Upper lobe of left lung (tissue), 6 donors: ENCODE data around the gene THBD. TPM values are rescaled to one million over a fixed set of nuclear protein-coding genes. Genes with fewer than 3 reads are reported as not detected.

Source experiments
- ATAC-seq, 2 donors: fragments of 200-7000 bp; cut with Tn5 transposase; one replicate each; pipeline ENCODE4 v1.9.1; 2022; ENCODE audit warnings: mild to moderate bottlenecking in 2 of 2, moderate library complexity in 2 of 2; ENCODE audit not compliant: low FRiP score in 2 of 2
- DNase-seq, 2 donors: peaks; one replicate each; pipeline ENCODE4 v3.0.0-alpha.2; 2019 to 2020
- H3K27ac ChIP-seq, 4 donors: fragments of 200-600 bp; sonication (generic); one replicate each; pipeline ENCODE4 v1.5.1; 2016 to 2019
- H3K27me3 ChIP-seq, 4 donors: fragments of 200-600 bp; sonication (generic); one replicate each; pipeline ENCODE4 v1.5.1; 2017 to 2019
- H3K36me3 ChIP-seq, 4 donors: fragments of 200-600 bp; sonication (generic); one replicate each; pipeline ENCODE4 v1.5.1; 2016 to 2019
- H3K4me1 ChIP-seq, 4 donors: fragments of 200-600 bp; sonication (generic); one replicate each; pipeline ENCODE4 v1.5.1; 2018 to 2019
- H3K4me3 ChIP-seq, 4 donors: fragments of 200-600 bp; sonication (generic); one replicate each; pipeline ENCODE4 v1.5.1; 2017 to 2019; ENCODE audit warnings: mild to moderate bottlenecking in 2 of 4, moderate library complexity in 1 of 4
- H3K9me3 ChIP-seq, 4 donors: fragments of 200-600 bp; sonication (generic); one replicate each; pipeline ENCODE4 v1.5.1; 2018 to 2019
- EP300 ChIP-seq, 4 donors: sonication (generic); formaldehyde crosslinking; IDR thresholded peaks; one replicate each; pipeline ENCODE4 v1.5.1; 2017; ENCODE audit warnings: antibody characterized with exemption in 4 of 4, control low read depth in 2 of 4
- POLR2A ChIP-seq, 4 donors: fragments of 450-650 bp; IDR thresholded peaks; one replicate each; pipeline ENCODE4 v1.5.1; 2016 to 2017; ENCODE audit warnings: antibody characterized with exemption in 4 of 4, mild to moderate bottlenecking in 2 of 4
- POLR2AphosphoS5 ChIP-seq, 2 donors: sonication (generic); formaldehyde crosslinking; IDR thresholded peaks; one replicate each; pipeline ENCODE4 v1.5.1; 2017; ENCODE audit warnings: antibody characterized with exemption in 2 of 2
- WGBS, 2 donors: methylation state at CpG; one replicate each; pipeline ENCODE4 v1.1.5; 2017 to 2018; 5-methylcytosine and 5-hydroxymethylcytosine counted together
- total RNA-seq, 6 donors: library from RNA; depleted of rRNA in 4 of 6; stranded (reverse); fragments of >200 nt in 4 of 6; gene quantifications; one replicate each; pipeline versions ENCODE4 v1.1.0 to v1.2.1, GENCODE V29; 2016 to 2021
- TF ChIP-seq, protein P1 (sequence below), 6 experiments: fragments of 450-650 bp in 4 of 6; fragments of 200-600 bp in 2 of 6; sonication (generic) in 2 of 6; IDR thresholded peaks; one replicate each; pipeline ENCODE4 v1.5.1; 2016 to 2019; ENCODE audit warnings: antibody characterized with exemption in 6 of 6
- donor health status: DM: no; HTN: no; CAD: no; lungs with moderate emphysema.
- donor health status: DM: no; HTN: yes; CAD: no; lungs with severe emphysema.

The THBD gene
- total RNA-seq, 6 donors from 2014 or later: 17.8 to 235 (median 88.1) TPM

- WGBS, 2 donors: 55% methylated on average over 11 of the region's 23 CpGs; no CpG with 5 or more reads in 1 of the 2 donors
- Histone ChIP-seq H3K27ac (peak overlapping the region; percentile 89 to 97 (median 92)), H3K4me3 (peak overlapping the region; percentile 39 to 54 (median 46)), H3K27me3 (no peaks in the 10 kb centered on the region), H3K4me1 (peaks cover 20 to 73% (median 31%) of the 10 kb centered on the region in 4 donors), H3K9me3 (no peaks in the 10 kb centered on the region), H3K36me3 (peaks cover 0 to 6% (median 0%) of the 10 kb centered on the region in 4 donors)
- TF ChIP-seq, protein P1, sequence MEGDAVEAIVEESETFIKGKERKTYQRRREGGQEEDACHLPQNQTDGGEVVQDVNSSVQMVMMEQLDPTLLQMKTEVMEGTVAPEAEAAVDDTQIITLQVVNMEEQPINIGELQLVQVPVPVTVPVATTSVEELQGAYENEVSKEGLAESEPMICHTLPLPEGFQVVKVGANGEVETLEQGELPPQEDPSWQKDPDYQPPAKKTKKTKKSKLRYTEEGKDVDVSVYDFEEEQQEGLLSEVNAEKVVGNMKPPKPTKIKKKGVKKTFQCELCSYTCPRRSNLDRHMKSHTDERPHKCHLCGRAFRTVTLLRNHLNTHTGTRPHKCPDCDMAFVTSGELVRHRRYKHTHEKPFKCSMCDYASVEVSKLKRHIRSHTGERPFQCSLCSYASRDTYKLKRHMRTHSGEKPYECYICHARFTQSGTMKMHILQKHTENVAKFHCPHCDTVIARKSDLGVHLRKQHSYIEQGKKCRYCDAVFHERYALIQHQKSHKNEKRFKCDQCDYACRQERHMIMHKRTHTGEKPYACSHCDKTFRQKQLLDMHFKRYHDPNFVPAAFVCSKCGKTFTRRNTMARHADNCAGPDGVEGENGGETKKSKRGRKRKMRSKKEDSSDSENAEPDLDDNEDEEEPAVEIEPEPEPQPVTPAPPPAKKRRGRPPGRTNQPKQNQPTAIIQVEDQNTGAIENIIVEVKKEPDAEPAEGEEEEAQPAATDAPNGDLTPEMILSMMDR (IDR thresholded peaks at IDR 0.05): no peak
- TF ChIP-seq POLR2AphosphoS5 (IDR thresholded peaks at IDR 0.05): peak in 1 of 2 donors; percentile 5
- peak in 1 of 2 donors; percentile 72 for DNase-seq
- ATAC-seq: no peak
Observed at GRCh38 chr20:23085436-23086055, 36.1 kb upstream of the THBD start.

DNA sequence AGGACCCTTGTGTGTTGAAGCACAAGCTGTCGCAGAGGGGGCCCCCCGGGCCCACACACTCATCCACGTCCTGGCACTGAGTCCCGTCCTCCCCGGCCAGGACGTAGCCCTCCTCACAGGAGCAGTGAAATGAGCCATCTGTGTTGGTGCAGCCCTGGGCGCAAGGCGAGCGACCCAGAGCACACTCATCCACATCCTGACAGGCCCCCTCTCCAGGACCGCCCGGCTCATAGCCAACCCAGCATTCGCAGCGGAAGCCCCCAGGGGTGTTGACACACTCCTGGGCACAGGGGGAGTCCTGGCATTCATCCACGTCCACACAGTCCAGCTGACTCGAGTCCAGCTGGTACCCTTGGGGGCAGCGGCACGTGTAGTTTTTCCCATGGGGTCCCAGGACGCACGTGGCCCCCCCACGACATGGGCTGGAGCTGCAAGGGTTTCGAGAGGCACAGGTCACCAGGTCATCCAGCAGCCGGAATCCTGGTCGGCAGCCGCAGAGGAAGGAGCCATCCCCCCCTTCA, 35.4 kb upstream of the THBD start:
- H3K4me3 ChIP-seq: peak overlapping the region; percentile 39 to 54 (median 46)
- ATAC-seq: no peak
- no peaks in the 10 kb centered on the region for H3K27me3 ChIP-seq
- H3K36me3 ChIP-seq: peaks cover 0 to 9% (median 0%) of the 10 kb centered on the region in 4 donors
- peaks cover 20 to 76% (median 31%) of the 10 kb centered on the region in 4 donors for H3K4me1 ChIP-seq
- peak in 1 of 4 donors; percentile 25 for TF ChIP-seq POLR2A (IDR thresholded peaks at IDR 0.05)
- TF ChIP-seq EP300 (IDR thresholded peaks at IDR 0.05): no peak
- peak in 1 of 2 donors; percentile 61 for DNase-seq
- WGBS, 2 donors: 74% methylated on average over 23 of the region's 24 CpGs; no CpG with 5 or more reads in 1 of the 2 donors
- H3K27ac ChIP-seq: peak overlapping the region; percentile 89 to 97 (median 92)
- no peaks in the 10 kb centered on the region for H3K9me3 ChIP-seq

- peak overlapping the region; percentile 39 to 54 (median 46) for H3K4me3 ChIP-seq
- ATAC-seq (no peak), DNase-seq (peak in 1 of 2 donors; percentile 72)
- no peaks in the 10 kb centered on the region for H3K27me3 ChIP-seq
- no peak for TF ChIP-seq POLR2AphosphoS5 (IDR thresholded peaks at IDR 0.05)
- TF ChIP-seq, protein P1 (IDR thresholded peaks at IDR 0.05): no peak
- TF ChIP-seq EP300 (IDR thresholded peaks at IDR 0.05): no peak
- 79 to 89% methylated on average over 14 to 15 of the region's 17 CpGs for WGBS, 2 donors
- H3K36me3 ChIP-seq: peaks cover 0 to 11% (median 0%) of the 10 kb centered on the region in 4 donors
- H3K27ac ChIP-seq: peak overlapping the region; percentile 89 to 97 (median 92)
- no peaks in the 10 kb centered on the region for H3K9me3 ChIP-seq
- peaks cover 20 to 79% (median 35%) of the 10 kb centered on the region in 4 donors for H3K4me1 ChIP-seq
Observed at GRCh38 chr20:23084282-23084844, 34.9 kb upstream of the THBD start.

DNA sequence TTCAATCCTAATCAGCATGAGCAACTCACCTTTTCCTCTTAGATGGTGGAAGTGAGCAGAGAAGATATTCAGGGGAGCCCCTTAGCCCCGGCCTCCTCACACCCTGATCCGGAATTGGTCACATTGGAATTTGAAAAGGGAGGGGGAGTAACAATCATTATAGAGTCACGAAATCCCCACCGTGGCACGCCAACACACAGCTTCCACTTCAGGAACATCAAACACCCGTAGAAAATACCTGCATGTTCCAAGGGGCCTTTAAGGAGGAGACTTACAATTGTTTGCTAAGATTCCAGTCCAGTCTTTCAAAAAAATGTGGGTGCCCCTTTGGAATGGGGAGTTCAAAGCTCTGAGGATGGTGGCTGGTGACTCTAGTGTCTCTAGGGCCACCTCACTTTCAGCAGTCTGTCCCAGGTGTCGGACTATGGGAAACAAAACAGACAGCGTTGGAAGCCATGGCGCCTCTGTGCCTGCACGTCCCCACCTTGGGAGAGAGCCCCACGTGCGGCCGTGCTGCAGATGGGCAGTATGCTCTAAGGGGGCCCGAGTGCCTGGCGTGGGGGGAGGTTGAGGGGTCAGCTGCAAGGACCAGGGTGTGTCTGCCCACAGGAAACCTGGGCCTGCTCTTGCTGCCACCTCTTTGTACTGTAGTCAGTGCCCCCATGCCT, 34.2 kb upstream of the THBD start:
- Histone ChIP-seq H3K27ac (peak overlapping the region; percentile 89 to 97 (median 92)), H3K27me3 (no peaks in the 10 kb centered on the region), H3K9me3 (no peaks in the 10 kb centered on the region), H3K36me3 (peaks cover 0 to 11% (median 0%) of the 10 kb centered on the region in 4 donors), H3K4me1 (peaks cover 25 to 85% (median 39%) of the 10 kb centered on the region in 4 donors), H3K4me3 (peak overlapping the region; percentile 39 to 54 (median 46))
- peak in 1 of 2 donors; percentile 46 for DNase-seq
- 51 to 57% methylated on average over 15 of the region's 15 CpGs for WGBS, 2 donors
- ATAC-seq: peak in 1 of 2 donors; percentile 2
- TF ChIP-seq POLR2A (IDR thresholded peaks at IDR 0.05) (peak in 1 of 4 donors; percentile 6), POLR2AphosphoS5 (IDR thresholded peaks at IDR 0.05) (no peak)

GRCh38 chr20:23082846-23083552, 33.5 kb upstream of the THBD start:
- peaks cover 24 to 89% (median 42%) of the 10 kb centered on the region in 4 donors for H3K4me1 ChIP-seq

More at GRCh38 chr20:23082846-23083552, 33.5 kb upstream of the THBD start:
- TF ChIP-seq EP300 (IDR thresholded peaks at IDR 0.05): peak in 3 of 4 donors; percentile 38 to 87 (median 77)
- TF ChIP-seq POLR2AphosphoS5 (IDR thresholded peaks at IDR 0.05): peak; percentile 79 to 92
- peak in 2 of 4 donors; percentile 17 to 27 for TF ChIP-seq POLR2A (IDR thresholded peaks at IDR 0.05)
- TF ChIP-seq, protein P1 (IDR thresholded peaks at IDR 0.05): no peak
- peak; percentile 39 to 88 for ATAC-seq
- peak overlapping the region; percentile 16 to 54 (median 46) for H3K4me3 ChIP-seq
- peak; percentile 71 to 89 for DNase-seq
- 27 to 32% methylated on average over 9 of the region's 9 CpGs for WGBS, 2 donors
- H3K36me3 ChIP-seq: peaks cover 0 to 11% (median 0%) of the 10 kb centered on the region in 4 donors
- H3K27ac ChIP-seq: peak overlapping the region; percentile 89 to 97 (median 92)
- no peaks in the 10 kb centered on the region for H3K27me3 ChIP-seq
- H3K9me3 ChIP-seq: no peaks in the 10 kb centered on the region
